NCI-H2196 (cell line): ENCODE data around the gene MICALL1.
"Not testable (repeated sequence)": the region's sequence is repeated elsewhere in the genome, so short reads cannot be mapped to it uniquely, and the experiment has no call there.

Experiments used
- DNase-seq: peaks from one replicate; lab custom pipeline; 2025; ENCODE audit not compliant: unreplicated experiment; lab: John Stamatoyannopoulos, UW

MICALL1 gene

GRCh38 chr22:37926771-37927636 is 20.9 kb downstream of the MICALL1 start:
- DNase-seq, result no peak

- no peak for DNase-seq
These were observed 21.5 kb downstream of the MICALL1 start for GRCh38 chr22:37927637-37927936.

GRCh38 chr22:37929390-37929789 is 23.3 kb downstream of the MICALL1 start:
- DNase-seq, result no peak

GRCh38 chr22:37930270-37930951 is 24.3 kb downstream of the MICALL1 start:
- no peak for DNase-seq

- DNase-seq, result no peak
These were observed 24.9 kb downstream of the MICALL1 start for GRCh38 chr22:37930952-37931440.

- DNase-seq, result no peak
These were observed 25.8 kb downstream of the MICALL1 start for GRCh38 chr22:37931893-37932389.

- DNase-seq, result no peak
These were observed 26.3 kb downstream of the MICALL1 start for GRCh38 chr22:37932401-37932800.

GRCh38 chr22:37932821-37933578 is 26.9 kb downstream of the MICALL1 start:
- DNase-seq, result no peak

GRCh38 chr22:37933711-37934376 is 27.7 kb downstream of the MICALL1 start:
- DNase-seq, result peak; percentile 33

- DNase-seq, result no peak
These were observed 34.7 kb downstream of the MICALL1 start for GRCh38 chr22:37940698-37941376.

- DNase-seq, result no peak
These were observed 36.0 kb downstream of the MICALL1 start for GRCh38 chr22:37942133-37942532.

- DNase-seq, result no peak
These were observed 37.2 kb downstream of the MICALL1 start for GRCh38 chr22:37943136-37943824.

- no peak for DNase-seq
These were observed 37.7 kb downstream of the MICALL1 start for GRCh38 chr22:37943825-37944198.

- DNase-seq, result not testable (repeated sequence)
These were observed 38.3 kb downstream of the MICALL1 start for GRCh38 chr22:37944423-37944822.

GRCh38 chr22:37947142-37947795 is 41.2 kb downstream of the MICALL1 start:
- not testable (repeated sequence) for DNase-seq

GRCh38 chr22:37951305-37951704 is 45.2 kb downstream of the MICALL1 start:
- no peak for DNase-seq

- DNase-seq, result not testable (repeated sequence)
These were observed 46.5 kb downstream of the MICALL1 start for GRCh38 chr22:37952629-37953028.

- DNase-seq, result no peak
These were observed 47.0 kb downstream of the MICALL1 start for GRCh38 chr22:37953062-37953436.
